Measurements from ENCODE around the gene LRMDA.

The LRMDA gene

DNA sequence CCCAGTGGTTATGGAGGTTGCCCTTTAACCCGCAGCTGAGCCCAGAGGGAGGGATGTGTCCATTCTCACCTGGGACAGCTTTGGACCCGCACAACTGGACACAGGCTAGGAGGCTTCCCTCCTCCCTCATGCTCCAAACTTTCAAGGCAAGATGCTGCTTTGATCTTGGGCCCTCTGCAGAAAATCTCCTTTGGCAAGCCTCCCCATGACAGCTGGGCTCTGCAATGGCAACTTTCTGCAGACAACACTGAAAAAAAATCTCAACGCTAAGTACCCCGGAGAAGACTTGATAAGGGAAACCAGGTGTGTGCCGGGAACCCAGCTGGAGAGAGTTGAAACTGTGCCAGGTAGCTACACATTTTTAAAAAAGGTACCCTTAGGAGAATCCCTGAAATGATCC, 610.1 kb downstream of the LRMDA start:
- no peak for DNase-seq (ENCODE audit: low read depth)
- no peak overlapping the region for H3K4me3 ChIP-seq (ENCODE audit: low read length)
- TF ChIP-seq, protein P1, sequence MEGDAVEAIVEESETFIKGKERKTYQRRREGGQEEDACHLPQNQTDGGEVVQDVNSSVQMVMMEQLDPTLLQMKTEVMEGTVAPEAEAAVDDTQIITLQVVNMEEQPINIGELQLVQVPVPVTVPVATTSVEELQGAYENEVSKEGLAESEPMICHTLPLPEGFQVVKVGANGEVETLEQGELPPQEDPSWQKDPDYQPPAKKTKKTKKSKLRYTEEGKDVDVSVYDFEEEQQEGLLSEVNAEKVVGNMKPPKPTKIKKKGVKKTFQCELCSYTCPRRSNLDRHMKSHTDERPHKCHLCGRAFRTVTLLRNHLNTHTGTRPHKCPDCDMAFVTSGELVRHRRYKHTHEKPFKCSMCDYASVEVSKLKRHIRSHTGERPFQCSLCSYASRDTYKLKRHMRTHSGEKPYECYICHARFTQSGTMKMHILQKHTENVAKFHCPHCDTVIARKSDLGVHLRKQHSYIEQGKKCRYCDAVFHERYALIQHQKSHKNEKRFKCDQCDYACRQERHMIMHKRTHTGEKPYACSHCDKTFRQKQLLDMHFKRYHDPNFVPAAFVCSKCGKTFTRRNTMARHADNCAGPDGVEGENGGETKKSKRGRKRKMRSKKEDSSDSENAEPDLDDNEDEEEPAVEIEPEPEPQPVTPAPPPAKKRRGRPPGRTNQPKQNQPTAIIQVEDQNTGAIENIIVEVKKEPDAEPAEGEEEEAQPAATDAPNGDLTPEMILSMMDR (conservative IDR thresholded peaks at IDR 0.05; ENCODE audit: low read length), result no peak

DNA sequence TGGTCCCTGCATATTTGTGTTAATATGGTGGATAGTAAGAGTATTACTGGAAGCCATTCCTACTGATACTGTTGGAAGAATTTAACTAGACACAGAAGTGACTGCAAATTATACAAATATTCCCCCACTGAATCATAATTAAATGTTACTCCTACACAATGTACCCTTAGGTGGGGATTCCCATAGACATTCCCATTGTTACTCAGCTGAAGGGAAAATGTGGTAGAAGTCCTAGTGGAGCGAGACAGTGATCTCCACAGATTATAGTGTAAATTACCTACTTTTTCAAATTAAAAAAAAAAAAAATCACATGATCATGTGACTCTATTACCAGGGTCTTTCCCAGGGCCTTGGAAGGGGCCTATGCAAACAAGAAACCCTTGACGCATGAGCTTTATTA, 611.8 kb downstream of the LRMDA start:
- DNase-seq (ENCODE audit: low read depth), result no peak
- no peak overlapping the region for H3K4me3 ChIP-seq (ENCODE audit: low read length)
- TF ChIP-seq, protein P1 (conservative IDR thresholded peaks at IDR 0.05; ENCODE audit: low read length), result no peak

DNA sequence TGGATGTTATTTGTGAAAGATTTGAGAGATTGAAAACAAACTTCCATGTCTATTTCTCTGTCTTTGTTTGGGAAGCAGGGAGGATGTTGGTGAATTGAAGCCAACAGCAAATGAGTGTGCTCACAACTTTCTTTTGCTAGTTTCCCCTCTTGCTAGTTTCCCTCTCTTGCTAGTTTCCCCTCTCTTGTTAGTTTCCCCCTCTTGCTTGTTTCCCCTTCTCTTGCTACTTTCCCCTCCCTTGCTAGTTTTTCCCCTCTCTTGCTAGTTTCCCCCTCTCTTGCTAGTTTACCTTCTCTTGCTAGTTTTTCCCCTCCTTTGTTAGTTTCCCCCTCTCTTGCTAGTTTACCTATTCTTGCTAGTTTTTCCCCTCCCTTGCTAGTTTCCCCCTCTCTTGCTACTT, 613.3 kb downstream of the LRMDA start:
- DNase-seq (ENCODE audit: low read depth), result no peak
- TF ChIP-seq, protein P1 (conservative IDR thresholded peaks at IDR 0.05; ENCODE audit: low read length), result no peak
- H3K4me3 ChIP-seq (ENCODE audit: low read length), result no peak overlapping the region

DNA sequence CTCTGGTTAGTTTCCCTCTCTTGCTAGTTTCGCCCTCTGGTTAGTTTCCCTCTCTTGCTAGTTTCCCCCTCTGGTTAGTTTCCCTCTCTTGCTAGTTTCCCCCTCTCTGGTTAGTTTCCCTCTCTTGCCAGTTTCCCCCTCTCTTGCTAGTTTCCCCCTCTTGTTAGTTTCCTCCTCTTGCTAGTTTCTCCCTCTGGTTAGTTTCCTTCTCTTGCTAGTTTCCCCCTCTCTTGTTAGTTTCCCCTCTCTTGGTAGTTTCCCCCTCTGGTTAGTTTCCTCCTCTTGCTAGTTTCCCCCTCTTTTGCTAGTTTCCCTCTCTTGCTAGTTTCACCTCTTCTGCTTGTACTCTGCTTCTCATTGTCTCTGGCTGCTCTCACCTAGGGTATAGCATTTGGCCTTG, 613.8 kb downstream of the LRMDA start:
- DNase-seq (ENCODE audit: low read depth), result no peak
- no peak overlapping the region for H3K4me3 ChIP-seq (ENCODE audit: low read length)
- TF ChIP-seq, protein P1 (conservative IDR thresholded peaks at IDR 0.05; ENCODE audit: low read length), result no peak

DNA sequence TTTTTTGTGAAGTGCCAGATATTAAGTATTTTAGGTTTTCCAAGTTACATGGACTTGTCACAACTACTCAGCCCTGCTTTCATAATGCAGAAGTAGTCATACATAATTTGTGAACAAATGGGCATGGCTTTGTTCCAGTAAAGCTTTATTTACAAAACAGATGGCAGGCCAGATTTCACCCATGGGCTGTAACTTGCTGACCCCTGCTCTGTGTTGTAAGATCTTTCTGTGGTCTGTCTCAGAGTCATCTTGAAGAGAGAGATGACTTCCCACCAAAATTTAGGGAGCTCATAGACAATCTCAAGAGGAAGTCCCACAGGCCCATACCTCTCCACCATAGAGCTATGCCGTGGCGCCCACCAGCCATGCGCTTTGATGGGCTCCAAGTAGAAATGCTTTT, 616.1 kb downstream of the LRMDA start:
- no peak for DNase-seq (ENCODE audit: low read depth)
- TF ChIP-seq, protein P1 (conservative IDR thresholded peaks at IDR 0.05; ENCODE audit: low read length), result no peak
- H3K4me3 ChIP-seq (ENCODE audit: low read length), result no peak overlapping the region

DNA sequence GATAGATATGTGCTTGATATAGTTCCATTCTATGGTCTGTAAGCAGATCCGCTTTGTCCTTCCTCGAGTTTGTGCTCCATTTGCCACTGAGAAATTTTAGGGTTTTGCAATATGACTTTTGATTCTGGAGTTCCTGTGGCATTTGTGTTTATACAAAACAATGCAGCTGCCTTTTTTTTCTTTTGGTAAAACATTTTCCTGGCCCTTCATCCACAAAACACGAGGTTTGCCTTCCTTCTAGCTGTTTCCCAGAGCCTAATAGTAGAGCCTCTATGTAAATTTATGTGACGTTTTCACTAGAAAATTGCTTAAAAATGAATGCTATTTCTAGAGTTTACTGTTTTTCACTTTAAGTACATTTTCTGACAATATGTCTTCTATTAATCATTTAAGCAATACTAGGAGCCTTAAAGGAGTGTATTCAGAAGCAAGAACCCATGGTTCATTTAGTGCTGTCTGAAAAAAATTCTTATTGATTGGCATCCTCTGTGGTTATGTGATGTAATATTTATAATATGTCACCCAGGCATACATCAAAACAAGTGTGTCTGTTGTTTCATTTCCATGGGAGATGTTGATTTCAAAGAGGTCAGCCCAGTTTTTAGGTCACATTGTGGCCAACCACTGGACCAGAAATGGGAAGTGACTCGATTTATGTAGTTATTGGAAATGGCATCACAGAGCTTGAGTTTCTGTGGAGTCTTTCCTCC, 618.3 kb downstream of the LRMDA start:
- no peak overlapping the region for H3K4me3 ChIP-seq (ENCODE audit: low read length)
- peak; percentile 50 for DNase-seq (ENCODE audit: low read depth)
- TF ChIP-seq, protein P1 (conservative IDR thresholded peaks at IDR 0.05; ENCODE audit: low read length), result no peak

DNA sequence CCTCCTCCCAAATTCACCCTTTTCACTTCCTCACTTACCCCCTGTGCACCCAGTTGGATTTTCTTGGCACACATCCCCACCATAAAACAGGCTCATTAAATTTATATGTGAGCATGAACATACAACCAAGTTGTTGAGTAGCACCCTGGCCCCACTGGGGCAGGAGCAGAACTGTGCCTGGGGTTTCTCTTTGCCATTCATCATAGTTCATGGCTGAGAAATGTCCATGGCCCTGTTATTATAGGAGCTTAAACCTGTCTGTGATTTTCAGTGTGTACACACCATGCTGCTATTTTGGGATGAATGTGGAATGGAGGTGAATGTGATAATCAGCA, 618.8 kb downstream of the LRMDA start:
- DNase-seq (ENCODE audit: low read depth), result no peak
- H3K4me3 ChIP-seq (ENCODE audit: low read length), result no peak overlapping the region
- TF ChIP-seq, protein P1 (conservative IDR thresholded peaks at IDR 0.05; ENCODE audit: low read length), result no peak

All from AG10803 (cell line).